GM21529 (cell line): Measurements from ENCODE around the gene CALU.

ENCODE experiments used
- ATAC-seq: cut with Tn5 transposase; IDR thresholded peaks from one replicate; pipeline ENCODE4 v1.9.1; 2021; ENCODE audit not compliant: unreplicated experiment

CALU gene

DNA sequence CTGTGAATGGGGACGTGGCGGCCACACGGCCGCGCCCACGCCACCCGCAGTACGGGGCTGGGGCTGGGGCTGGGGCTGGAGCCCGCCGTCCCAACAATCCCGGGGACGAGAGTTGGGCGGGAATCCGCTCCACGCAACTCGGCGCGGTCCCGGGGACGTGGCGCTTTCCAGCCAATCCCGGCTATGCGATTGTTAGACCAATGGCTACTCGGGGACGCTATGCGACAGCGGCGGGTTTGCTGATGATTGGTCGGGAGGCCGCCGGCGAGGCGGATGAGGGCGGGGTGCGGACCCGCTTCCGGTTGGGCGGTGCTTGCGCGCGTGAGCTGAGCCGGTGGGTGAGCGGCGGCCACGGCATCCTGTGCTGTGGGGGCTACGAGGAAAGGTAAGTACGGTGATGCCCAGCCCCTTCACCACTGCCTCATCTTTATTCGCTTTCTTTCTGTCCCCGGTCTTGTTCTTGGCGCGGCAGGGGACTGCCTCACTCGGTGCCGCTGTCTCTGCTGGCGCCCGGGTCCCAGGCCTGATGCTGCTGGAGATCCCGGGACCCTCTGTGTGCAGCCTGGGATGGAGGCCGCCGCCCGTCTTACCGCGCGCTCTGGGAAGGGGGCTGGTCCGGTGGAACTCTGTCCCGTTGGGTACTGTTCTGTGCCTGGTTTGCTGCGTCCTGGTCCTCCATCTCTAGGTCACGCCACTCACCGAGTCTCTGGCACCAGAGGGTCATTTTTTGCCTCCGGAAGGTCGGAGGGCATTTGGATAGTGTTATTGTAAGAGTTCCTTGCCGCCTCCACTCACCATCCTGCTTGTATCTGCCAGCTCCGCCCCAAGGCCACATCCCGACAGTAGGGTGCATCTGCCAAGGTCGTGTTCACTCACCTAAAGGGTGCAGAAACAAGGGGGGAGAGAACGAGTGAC lies at the start of gene CALU:
Gene CALU, plus strand, starts transcription at position 312 of the 915 bp plus-strand sequence. CDS start 9,225 bp downstream, outside the sequence.
- ATAC-seq = peak; percentile 98

DNA sequence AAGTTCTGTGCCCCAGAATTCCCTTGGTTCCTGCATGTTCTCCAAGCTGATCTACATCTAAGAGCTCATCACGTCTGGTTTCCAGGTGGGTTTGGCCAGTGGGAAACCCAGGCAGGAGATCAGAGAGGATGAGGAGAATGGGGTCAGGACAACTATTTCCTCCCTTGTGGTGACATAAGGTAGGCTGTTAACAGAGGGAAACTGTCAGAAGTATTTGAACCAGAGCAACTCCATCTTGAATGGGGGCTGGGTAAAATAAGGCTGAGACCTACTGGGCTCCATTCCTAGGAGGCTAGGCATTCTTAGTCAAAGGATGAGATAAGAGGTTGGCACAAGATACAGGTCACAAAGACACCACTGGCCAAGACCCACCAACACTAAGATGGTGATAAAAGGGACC lies 47.9 kb upstream of the CALU start:
- ATAC-seq = no peak

DNA sequence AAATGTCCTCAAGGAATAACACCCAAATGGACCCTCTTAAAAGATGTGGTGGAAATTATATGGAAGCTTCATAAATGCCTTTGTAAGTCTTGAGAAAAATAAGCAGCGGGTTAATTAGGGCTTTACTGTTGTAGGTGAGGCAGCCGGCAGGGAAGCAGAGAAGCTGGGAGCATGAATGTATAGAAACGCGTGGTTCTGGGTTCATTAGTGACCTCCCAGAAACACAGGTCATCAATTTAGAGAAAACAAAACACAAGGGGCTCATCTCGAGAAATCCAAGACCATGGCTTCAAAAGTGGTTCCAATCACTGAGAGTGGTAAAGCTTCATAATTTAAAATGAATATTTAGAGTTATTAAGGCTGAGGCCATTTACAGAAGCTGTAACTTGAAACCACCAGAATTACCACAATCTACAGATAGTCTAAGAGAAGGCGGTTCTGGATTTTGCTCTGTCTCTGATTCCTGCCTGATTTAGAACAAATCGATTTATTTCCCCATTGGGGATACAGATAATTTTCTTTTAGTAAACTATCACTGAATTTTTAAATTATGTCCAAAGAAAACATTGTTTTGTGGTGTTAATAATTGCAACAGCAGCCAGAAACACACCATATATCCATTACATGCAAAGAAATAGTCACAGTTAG lies 46.4 kb upstream of the CALU start:
- no peak for ATAC-seq

DNA sequence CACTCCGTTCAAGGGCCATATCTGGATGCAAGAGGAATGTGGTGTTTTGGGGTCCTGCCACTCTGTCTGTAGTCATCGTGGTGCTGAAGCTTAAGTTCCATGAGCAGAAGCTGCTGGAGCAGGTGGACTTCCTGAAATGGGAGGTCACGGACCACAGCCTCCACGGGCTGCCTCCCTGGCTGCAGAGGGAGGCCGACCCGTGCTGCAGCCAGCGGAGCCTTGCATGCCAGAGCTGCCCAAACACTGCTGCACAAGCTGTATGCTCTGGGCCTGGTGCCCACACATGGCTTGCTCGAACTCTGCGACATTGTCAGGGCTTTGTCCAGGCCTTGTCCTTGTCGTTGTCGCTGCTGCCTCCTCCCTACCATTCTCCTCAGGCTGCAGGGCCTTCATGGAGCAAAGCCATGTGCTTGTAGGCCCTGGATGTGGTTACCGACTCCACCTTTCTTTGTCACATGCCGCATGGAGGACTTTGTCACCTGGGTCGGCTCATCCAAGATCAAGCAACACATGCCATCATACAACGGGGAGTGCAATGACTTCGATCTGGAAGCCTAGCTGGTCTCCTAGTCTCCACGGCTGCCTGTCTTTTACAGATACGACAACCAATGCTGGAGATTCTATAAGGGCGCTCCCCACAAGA lies 45.7 kb upstream of the CALU start:
- ATAC-seq = no peak

DNA sequence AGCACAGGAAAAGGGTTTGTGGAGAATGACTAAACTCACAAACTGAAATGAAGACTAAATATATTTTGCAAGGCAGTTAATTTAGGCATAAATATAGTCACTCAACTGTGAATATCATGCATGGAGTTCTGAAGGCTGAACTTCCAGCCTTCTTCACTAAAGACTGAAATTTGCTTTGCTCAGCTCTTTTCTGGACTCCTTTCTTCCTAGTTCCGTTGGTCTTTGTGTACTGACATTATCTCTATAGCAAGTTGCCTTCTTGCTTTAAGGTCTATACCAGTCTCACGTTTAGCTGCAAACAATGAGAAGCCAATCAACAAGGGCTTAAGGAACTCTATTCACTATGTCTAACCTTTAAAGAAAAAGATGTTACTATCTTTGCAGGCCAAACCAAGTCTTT lies 44.4 kb upstream of the CALU start:
- ATAC-seq = no peak

DNA sequence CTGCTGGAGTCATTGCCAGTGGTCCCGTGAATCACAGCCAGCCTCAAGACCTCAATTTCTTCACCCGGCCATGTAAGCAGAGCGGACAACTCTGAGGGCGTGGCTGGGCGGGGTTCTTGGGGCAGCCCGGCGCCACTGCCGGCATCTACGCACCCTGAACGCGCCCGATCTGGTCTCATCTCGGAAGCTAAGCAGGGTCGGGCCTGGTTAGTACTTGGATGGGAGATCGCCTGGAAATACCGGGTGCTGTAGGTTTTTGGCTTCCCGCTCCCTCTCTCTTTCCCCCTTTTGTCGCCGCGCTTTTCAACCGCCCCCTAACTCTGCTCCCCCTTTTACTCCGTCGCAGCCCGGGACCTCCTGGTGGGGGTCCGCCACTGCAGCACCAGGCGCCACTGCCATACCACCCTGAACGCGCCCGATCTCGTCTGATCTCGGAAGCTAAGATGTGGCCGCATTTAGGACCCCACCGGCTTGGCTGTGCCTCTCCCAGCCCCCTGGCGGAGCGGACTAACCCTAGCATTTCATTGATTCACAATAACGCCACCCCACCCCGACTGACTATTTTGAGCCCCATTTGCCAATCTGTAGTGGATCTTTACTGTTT lies 41.8 kb upstream of the CALU start:
- ATAC-seq = no peak

DNA sequence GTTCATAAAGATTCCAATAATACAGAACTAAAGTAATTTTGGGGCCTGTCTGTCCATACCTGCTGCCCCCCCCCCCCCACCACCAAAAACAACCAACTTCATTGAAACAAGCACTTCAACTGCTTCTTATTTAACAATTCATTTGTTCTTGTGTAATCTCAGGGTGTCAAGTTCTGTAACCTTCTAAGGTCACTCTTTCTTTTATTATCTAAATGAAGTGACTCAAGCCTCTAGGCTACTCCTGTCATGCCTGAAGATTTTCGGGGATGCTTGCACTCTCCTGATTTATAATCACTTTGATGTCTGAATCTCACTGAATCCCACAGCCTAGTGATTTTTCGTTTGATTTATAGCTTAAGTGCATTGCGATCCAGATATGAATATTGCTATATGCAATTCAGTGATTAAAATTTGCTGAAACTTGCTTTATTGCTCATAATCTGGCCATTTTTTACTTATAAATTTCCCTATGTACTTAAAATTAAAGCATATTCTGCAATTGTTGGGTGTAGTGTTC lies 39.9 kb upstream of the CALU start:
- ATAC-seq = no peak

DNA sequence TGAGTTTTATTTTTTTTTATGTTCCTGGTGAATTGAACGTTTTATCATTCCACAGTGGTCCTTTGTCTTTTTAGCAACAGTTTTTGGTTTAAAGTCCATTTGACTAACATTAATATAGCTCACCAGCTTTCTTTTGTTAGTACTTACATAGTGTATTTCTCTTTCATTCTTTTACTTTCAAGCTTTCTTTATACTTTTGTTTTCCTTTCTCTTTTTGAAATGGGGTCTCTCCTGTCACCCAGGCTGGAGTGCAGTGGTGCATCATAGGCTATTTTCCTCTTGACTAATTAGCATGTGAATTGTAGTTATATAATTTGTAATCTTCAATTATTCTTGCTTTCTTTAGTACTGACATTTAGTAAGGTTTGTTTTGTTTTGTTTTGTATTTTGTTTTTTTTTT lies 39.3 kb upstream of the CALU start:
- no peak for ATAC-seq

DNA sequence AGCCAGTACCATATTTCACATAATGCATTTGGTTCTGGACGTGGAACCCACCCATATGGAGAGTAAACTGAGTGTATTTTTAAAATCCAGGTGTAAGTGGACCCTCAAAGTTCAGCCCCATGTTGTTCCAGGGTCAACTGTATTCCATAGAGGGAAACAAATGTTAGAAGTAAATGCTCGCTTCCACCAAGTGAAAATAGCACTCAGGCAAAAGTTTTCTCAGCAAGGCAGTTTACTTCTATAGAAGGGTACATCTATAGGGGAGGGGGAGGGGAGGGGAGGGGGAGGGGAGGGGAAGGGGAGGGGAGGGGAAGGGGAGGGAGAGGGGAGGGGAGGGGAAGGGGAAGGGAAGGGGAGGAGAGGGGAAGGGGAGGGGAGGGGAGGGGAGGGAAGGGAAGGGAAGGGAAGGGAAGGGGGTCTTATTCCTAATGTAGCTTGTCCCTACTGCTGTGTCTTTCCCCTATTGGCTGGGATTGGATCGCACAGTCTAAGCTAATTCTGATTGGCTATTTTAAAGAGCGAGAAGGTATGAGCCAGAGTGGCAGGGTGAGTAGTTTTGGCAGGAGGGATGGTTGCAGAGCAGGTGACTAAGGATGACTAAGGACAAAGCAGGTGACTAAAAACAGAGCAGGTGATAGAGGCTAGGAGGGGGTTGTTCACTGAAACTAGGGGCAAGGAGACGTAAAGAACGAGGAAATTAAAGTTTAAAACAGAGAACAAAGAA lies 37.9 kb upstream of the CALU start:
- no peak for ATAC-seq

DNA sequence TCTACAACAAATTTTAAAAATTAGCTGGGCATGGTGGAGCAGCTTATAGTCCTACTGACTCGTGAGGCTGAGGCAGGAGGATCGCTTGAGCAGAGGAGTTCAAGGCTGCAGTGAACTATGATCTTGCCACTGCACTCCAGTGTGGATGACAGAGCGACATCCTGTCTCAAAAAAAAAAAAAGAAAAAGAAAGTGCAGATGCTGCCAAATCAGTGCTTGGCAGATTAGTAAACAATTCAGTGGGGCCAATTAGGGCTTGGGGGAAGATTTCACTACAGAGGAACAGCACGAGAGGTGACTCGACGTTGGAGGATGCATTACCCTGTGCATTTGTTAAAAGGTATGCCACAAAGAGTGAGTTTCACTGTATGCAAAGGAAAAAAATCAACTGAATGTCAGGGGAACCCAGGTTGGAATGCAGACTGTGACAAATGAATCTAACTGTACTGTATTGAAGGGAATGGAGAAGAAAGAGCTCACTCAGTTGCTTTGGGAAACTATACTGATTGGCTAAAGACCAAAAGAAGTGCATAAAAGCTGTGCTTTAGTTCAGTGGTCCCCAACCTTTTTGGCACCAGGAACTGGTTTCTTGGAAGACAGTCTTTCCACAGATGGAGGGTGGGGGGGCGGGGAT lies 35.4 kb upstream of the CALU start:
- no peak for ATAC-seq

DNA sequence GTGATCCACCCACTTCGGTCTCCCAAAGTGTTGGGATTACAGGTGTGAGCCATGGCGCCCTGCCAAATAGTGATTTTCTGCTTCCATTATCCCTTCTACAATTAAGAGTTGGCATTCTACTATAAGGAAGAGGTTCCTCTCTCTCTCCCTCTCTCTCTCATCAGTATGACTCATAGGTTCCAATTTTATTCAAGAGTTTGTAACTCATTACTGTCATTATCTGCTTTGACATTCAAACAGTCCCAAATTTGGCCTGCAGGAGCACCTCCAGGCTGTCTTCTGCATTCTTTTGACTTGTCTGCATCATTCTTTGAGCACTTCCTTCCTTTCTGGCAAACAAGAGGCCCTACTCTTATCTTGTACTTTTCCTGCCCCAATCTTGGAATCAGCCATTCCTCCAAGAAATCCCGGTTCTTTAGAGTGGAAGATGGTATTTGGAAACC lies 33.2 kb upstream of the CALU start:
- ATAC-seq = no peak

DNA sequence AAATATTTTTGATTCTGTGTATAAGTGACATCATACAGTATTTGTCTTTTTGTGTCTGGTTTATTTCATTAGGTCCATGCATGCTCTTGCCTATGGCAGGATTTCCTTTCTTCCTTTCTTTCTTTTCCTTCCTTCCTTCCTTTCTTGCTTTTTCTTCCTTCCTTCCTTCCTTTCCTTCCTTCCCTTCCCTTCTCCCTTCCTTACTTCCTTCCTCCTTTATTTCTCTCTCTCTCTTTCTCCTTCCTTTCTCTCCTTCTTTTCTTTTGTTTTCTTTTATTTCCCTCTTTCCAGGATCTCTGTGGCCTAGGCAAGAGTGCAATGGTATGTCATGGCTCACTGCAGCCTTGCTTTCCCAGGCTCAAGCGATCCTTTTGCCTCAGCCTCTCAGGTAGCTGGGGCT lies 31.4 kb upstream of the CALU start:
- ATAC-seq = no peak

DNA sequence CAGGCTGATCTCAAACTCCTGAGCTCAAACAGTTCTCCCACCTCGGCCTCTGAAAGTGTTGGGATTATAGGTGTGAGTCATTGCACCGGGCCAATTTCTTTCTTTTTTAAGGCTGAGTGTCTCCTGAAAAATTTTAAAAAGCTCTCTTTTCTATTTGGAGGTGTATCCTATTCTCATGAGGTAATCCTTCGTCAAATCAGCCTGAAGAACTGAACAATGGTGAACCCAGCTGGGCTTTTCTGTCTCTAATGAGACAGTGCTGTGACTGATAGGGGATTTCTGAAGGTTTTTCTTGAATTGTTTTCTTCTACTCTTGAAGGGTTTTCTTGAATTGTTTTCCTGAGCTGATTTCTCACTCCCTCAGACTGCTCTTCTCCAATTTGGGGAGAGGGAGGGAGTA lies 30.9 kb upstream of the CALU start:
- no peak for ATAC-seq

DNA sequence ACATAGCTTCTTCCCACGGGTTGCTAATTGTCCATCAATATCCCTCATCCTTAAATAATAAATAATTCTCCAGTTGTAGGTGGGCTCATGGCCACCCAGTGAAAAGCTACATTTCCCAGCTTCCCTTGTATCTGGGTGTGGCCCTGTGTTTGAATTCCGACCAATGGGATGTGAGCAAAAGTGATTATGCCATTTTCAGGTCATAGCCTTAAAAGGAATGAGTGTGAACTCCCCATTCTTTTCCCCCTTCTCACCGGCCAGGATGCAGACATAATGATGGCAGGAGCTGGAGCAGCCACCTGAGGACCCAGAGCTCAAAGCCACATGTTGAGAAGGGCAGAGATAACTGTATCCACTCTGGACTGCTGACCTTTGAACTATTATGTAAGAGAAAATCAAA lies 30.3 kb upstream of the CALU start:
- no peak for ATAC-seq

DNA sequence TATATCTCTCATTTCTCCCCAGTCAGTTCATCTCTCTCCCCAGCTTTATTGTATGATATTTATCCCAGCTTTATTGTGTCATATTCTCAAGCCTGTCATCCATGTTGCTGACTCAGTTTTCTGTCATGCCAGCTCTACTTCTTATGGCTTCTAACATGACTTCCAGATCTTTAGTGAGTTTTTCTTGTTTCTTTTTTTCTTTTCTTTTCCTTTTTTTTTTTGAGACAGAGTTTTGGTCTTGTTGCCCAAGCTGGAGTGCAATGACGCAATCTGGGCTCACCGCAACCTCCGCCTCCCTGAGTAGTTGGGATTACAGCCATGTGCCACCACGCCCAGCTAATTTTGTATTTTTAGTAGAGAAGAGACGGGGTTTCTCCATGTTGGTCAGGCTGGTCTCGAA lies 28.7 kb upstream of the CALU start:
- no peak for ATAC-seq

DNA sequence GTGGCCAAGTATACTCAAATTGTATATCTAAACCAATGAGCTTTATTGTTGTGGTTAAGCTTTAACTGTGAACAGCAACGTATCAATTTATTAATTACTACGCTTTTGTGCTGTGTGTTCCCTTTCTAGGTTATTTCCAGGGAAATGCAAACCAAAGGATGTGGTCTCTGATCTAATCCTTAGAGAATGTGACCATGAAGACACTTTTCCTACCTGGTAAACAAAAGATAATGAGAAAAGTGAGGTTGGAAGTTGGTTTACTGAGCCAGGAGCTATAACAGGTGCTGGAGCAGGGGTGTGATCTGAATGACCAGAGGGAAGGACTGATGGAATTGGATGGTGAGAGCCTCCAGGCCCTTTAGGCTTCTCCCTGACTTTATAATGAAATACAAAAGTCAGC lies 25.4 kb upstream of the CALU start:
- ATAC-seq = no peak

DNA sequence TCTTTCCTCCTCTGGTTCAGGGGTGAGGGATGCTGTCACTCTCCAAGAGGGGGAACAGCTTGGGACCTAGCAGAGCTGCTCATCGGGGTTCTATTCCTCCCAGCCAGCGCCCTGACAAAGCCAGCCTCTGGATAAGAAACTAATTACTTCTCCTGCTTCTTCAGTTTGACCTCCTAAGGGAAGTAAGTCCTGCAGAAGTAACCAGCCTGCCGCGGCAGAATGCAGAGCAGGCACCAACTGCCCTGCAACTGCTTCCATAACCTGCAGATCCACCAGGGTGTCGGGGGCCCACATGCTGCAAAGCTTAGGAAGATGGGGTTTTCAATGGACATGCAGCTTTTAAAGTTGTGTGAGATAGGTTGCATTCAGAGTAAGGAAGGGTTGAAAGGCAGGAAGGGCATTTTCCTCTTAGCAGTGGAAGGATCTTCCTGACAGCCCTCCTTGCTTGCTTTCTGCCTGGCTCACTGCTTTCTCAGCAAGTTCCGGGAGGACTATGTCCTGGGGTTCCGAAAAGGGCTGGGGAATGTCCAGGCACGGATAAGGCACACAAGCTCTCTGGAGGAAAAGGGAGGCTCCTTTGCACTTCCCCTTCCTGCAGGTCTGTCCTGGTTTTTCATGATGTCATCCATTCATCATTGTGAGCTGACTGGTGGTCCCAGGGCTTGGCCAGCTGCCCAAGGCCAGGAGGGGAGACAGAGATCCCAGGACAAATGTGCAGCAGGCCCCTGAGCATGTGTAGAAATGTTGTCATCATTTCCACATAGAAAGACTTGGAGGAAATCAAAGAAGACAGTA lies 24.3 kb upstream of the CALU start:
- ATAC-seq = no peak

DNA sequence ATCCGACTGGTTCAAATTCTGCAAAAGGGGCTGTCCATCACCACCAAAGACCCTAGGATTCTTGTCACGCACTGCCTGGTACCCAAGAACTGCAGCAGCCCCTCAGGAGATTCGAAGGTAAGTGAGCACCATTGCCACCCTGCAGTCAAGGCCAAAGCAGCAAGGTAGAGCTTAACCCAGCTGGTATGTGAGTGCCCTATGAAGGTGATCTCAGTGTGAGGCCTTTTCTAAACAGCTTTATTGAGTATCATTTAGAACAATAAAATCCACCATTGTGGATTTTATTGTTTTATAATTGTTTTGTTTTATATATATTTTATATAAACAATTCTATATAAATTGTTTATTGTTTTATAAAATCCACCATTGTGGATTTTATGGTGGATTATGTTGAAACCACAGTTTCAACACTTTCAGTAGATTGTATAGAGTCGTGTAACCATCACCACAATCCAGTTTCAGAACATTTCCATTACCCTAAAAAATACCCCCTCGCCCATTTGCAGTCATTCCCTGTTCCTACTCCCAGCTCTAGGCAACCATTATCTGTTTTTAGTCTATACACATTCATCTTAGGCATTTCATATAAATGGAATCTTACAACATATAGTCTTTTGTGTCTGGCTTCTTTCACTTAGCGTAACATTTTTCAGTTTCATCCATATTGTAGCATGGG lies 20.1 kb upstream of the CALU start:
- no peak for ATAC-seq

DNA sequence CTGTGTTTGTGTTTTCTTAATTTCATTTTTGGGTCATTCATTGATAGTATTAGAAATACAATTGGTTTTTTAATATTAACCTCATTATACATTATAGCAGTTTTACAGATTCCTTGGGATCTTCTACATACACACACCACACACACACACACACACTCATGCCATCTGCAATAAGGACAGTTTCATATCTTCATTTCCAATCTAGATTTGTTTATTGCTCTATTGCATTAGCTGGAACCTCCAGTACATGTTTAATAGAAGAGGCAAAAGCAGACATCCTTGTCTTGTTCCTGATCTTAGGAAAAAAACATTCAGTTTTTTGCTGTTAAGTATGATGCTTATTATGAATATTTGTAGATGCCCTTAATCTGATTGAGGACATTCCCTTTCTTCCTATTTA lies 17.8 kb upstream of the CALU start:
- no peak for ATAC-seq
